C4-2B (cell line): ENCODE data around the gene SLC22A12.

Experiments
- H3K27ac ChIP-seq: fragments of 450-650 bp; 2 replicates; pipeline ENCODE4 v1.5.1; 2017
- ZFX ChIP-seq: fragments of 450-650 bp; IDR thresholded peaks from 2 replicates; pipeline ENCODE4 v1.6.1; 2017
- TF ChIP-seq, protein P1 (sequence below): fragments of 450-650 bp; conservative IDR thresholded peaks from 2 replicates; pipeline ENCODE4 v1.5.1; 2017; ENCODE audit warnings: mild to moderate bottlenecking

The SLC22A12 gene

DNA sequence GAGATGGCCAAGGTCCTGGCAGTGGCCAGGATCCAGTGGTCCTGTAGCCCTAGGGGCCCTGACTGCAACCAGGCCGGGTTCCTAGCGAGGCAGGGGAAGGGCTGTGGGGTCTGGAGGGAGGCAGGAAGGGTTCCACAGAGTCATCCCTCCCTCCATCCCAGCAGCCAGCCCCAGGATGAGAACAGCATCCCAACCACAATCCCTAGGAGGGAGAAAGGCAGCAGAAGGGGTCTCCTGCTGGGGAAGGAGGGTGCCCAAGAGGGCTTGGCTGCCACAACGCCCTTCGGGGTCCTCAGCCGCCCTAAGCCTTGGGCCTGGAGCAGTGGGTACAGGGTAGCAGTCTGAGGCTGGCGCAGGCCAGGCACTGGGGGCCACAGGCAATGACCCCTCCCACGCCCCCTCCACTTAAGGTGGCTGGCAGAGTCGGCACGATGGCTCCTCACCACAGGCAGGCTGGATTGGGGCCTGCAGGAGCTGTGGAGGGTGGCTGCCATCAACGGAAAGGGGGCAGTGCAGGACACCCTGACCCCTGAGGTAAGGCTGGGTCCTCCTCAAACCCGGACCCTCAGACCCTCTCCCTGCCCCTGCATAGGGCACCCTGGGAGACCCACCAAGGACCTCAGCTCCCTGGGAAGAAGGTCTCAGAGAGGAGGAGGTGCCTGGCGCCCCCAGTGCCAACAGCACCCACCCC is 7.2 kb downstream of the SLC22A12 start:
- TF ChIP-seq ZFX, result no peak
- TF ChIP-seq, protein P1, sequence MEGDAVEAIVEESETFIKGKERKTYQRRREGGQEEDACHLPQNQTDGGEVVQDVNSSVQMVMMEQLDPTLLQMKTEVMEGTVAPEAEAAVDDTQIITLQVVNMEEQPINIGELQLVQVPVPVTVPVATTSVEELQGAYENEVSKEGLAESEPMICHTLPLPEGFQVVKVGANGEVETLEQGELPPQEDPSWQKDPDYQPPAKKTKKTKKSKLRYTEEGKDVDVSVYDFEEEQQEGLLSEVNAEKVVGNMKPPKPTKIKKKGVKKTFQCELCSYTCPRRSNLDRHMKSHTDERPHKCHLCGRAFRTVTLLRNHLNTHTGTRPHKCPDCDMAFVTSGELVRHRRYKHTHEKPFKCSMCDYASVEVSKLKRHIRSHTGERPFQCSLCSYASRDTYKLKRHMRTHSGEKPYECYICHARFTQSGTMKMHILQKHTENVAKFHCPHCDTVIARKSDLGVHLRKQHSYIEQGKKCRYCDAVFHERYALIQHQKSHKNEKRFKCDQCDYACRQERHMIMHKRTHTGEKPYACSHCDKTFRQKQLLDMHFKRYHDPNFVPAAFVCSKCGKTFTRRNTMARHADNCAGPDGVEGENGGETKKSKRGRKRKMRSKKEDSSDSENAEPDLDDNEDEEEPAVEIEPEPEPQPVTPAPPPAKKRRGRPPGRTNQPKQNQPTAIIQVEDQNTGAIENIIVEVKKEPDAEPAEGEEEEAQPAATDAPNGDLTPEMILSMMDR, result no peak
- H3K27ac ChIP-seq, result no peak overlapping the region

DNA sequence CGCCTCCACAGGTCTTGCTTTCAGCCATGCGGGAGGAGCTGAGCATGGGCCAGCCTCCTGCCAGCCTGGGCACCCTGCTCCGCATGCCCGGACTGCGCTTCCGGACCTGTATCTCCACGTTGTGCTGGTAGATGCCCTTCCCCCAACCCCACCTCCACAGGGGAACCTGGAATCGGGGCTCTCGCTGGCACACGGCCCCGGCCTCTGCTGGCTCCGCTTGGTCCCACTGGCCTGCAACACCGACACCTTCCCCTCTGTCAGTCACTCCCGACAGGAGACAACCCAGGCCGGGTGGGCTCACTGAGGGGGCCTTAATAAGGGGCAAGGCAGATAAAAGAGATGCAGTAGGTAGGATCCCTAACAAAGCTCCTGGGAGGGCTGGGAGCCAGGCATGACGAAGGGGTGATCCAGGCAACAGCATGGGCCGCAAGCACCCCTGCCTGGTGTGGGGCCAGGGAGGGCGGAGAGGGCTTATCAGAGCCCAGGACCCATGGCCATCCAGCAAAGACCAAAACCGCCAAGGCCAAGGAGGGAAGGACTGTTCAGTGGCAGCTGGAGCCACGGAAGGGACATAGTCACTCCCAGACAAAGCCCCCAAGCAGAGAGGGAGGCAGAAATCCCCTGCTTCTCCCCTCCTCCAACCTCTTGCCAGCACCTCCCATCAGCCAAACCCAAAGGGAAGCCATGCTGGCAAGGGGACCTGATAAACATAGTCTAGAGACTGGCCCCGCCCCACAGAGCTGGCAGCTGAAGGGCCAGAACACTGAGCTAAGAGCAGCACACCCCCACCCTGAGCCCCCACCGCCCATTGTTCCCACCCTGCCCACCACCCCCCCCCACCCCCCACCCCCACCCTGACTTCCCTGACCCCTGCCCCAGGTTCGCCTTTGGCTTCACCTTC is 8.0 kb downstream of the SLC22A12 start:
- no peak overlapping the region for H3K27ac ChIP-seq
- TF ChIP-seq, protein P1, result no peak
- no peak for TF ChIP-seq ZFX

DNA sequence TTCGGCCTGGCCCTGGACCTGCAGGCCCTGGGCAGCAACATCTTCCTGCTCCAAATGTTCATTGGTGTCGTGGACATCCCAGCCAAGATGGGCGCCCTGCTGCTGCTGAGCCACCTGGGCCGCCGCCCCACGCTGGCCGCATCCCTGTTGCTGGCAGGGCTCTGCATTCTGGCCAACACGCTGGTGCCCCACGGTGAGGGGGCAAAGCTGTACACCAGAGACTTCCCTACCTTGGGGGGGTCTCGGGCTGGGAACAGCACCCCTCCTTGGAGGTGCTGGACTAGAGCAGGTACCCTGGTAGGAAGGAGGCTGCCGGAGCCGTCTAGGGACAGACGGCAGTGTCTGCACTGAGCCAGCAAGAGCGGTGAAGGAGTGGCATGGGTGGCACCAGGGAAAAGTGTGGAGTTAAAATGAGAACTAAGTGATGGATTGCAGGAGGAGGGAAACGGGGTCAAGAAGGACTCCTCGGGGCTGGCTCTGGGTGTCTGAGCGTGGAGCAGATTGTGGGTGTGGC is 8.7 kb downstream of the SLC22A12 start:
- TF ChIP-seq, protein P1, result no peak
- no peak for TF ChIP-seq ZFX
- no peak overlapping the region for H3K27ac ChIP-seq

DNA sequence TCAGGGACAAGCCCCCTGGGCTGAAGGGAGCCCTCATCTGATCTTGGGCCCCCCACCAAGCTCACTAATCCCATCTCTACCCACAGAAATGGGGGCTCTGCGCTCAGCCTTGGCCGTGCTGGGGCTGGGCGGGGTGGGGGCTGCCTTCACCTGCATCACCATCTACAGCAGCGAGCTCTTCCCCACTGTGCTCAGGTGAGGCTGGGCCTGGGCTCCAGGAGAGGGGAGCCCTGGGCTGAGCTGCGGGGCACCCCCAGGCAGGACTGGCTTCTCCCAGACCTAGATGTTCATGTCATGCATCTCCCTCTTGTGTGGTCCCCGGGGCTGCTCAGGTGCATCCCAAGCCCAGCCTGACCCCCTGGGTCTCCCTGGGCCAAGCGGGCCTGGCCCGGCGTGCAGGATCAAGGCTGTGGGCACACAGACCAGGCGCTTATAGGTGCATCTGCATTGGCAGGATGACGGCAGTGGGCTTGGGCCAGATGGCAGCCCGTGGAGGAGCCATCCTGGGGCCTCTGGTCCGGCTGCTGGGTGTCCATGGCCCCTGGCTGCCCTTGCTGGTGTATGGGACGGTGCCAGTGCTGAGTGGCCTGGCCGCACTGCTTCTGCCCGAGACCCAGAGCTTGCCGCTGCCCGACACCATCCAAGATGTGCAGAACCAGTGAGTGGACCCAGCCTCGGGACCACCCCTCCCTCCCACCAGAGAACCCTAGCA is 9.4 kb downstream of the SLC22A12 start:
- TF ChIP-seq, protein P1, result no peak
- no peak for TF ChIP-seq ZFX
- H3K27ac ChIP-seq, result no peak overlapping the region

DNA sequence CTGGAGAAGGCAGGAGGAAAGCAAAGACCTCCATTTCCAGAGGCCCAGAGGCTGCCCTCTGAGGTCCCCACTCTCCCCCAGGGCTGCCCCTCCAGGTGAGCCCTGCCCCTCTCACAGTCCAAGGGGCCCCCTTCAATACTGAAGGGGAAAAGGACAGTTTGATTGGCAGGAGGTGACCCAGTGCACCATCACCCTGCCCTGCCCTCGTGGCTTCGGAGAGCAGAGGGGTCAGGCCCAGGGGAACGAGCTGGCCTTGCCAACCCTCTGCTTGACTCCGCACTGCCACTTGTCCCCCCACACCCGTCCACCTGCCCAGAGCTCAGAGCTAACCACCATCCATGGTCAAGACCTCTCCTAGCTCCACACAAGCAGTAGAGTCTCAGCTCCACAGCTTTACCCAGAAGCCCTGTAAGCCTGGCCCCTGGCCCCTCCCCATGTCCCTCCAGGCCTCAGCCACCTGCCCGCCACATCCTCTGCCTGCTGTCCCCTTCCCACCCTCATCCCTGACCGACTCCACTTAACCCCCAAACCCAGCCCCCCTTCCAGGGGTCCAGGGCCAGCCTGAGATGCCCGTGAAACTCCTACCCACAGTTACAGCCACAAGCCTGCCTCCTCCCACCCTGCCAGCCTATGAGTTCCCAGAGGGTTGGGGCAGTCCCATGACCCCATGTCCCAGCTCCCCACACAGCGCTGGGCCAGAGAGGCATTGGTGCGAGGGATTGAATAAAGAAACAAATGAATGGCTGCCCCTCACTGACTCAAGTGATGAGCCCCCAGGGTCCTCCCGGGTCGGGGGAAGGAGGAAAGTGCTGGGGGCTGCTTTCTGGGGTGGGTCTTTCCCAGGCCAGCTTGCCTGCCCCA is 10.8 kb downstream of the SLC22A12 start:
- no peak for TF ChIP-seq ZFX
- TF ChIP-seq, protein P1, result no peak
- H3K27ac ChIP-seq, result no peak overlapping the region

DNA sequence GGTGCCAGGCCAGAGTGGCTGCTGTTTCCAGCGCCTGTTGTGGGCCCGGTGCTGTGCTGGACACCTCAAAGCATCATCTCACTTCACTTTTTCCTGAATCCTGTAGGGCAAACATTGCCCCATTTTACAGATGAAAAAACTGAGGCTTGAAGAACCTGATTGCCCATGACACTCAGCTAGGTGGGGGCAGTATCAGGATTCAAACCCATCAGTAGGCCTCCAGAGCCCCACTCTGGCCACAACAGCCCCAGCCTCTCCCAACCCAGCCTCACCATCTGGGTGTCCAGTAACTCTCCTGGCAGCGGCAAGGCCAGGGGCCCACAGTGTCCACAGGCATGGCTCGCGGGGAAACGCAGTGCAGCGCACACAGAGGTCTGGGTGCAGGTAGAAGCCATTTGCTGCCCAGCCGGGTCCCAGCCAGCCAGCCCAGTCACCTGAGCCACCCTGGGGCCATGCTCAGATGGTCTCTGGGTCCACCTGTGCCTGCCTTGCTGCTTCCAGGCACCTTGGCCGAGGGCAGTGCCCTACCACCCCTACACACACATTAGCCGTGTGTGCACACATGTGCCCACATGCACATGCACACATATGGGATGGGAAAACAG is 11.5 kb downstream of the SLC22A12 start:
- TF ChIP-seq, protein P1, result no peak
- no peak for TF ChIP-seq ZFX
- H3K27ac ChIP-seq, result no peak overlapping the region
